Type B pancreatic cell (in vitro differentiated cells): ENCODE measurements around the gene SV2B. TPM values are rescaled to one million over a fixed set of nuclear protein-coding genes. Genes with fewer than 3 reads are reported as not detected.
"Not testable (repeated sequence)": the region's sequence is repeated elsewhere in the genome, so short reads cannot be mapped to it uniquely, and the experiment has no call there.

Source experiments
- DNase-seq: peaks from one replicate; pipeline ENCODE4 v3.0.0; 2021; ENCODE audit warnings: mixed read lengths; ENCODE audit not compliant: unreplicated experiment; ENCODE audit errors: extremely low spot score
- H3K27ac Mint-ChIP-seq: 2 replicates; pipeline ENCODE4 v1.8.0; 2021; ENCODE audit warnings: mild to moderate bottlenecking, mixed read lengths
- H3K27me3 Mint-ChIP-seq: 2 replicates; pipeline ENCODE4 v1.8.0; 2021; ENCODE audit warnings: mixed read lengths
- H3K36me3 Mint-ChIP-seq: 2 replicates; pipeline ENCODE4 v1.8.0; 2021; ENCODE audit warnings: mixed read lengths
- H3K4me1 Mint-ChIP-seq: one replicate; pipeline ENCODE4 v1.8.0; 2021; ENCODE audit warnings: mixed read lengths; ENCODE audit not compliant: unreplicated experiment
- H3K4me3 Mint-ChIP-seq: 2 replicates; pipeline ENCODE4 v1.8.0; 2021; ENCODE audit warnings: mild to moderate bottlenecking, mixed read lengths
- H3K9me3 Mint-ChIP-seq: 2 replicates; pipeline ENCODE4 v1.8.0; 2021; ENCODE audit warnings: mixed read lengths
- CTCF ChIP-seq: fragments of 200-600 bp; sonication (generic); conservative IDR thresholded peaks from 2 replicates; pipeline ENCODE4 v1.5.0; 2021; ENCODE audit warnings: antibody characterized with exemption, mild to moderate bottlenecking
- total RNA-seq: library from RNA; stranded (reverse); gene quantifications from 2 replicates; pipeline ENCODE4 v1.2.1, GENCODE V29; 2021; ENCODE audit warnings: low replicate concordance

Gene SV2B
- total RNA-seq, 1 donor from 2014 or later, result 1.7 TPM

- no peak for TF ChIP-seq CTCF
- Mint-ChIP-seq H3K9me3 (peaks cover 4% of the 10 kb centered on the region), H3K4me3 (no peak overlapping the region), H3K36me3 (no peaks in the 10 kb centered on the region), H3K27ac (no peak overlapping the region), H3K4me1 (no peaks in the 10 kb centered on the region), H3K27me3 (peaks cover 18% of the 10 kb centered on the region)
- DNase-seq, result no peak
Observed at GRCh38 chr15:91331581-91331980, 231.5 kb downstream of the SV2B start.

- no peak overlapping the region for H3K27ac Mint-ChIP-seq
- no peak overlapping the region for H3K4me3 Mint-ChIP-seq
- no peaks in the 10 kb centered on the region for H3K36me3 Mint-ChIP-seq
- TF ChIP-seq CTCF, result no peak
- no peak for DNase-seq
- H3K9me3 Mint-ChIP-seq, result no peaks in the 10 kb centered on the region
- no peaks in the 10 kb centered on the region for H3K4me1 Mint-ChIP-seq
- peaks cover 26% of the 10 kb centered on the region for H3K27me3 Mint-ChIP-seq
Observed at GRCh38 chr15:91335702-91336101, 235.6 kb downstream of the SV2B start.

GRCh38 chr15:91336687-91337086, 236.6 kb downstream of the SV2B start:
- Mint-ChIP-seq H3K4me3 (no peak overlapping the region), H3K9me3 (no peaks in the 10 kb centered on the region), H3K4me1 (no peaks in the 10 kb centered on the region), H3K27ac (no peak overlapping the region), H3K27me3 (peaks cover 34% of the 10 kb centered on the region), H3K36me3 (no peaks in the 10 kb centered on the region)
- no peak for TF ChIP-seq CTCF
- no peak for DNase-seq

- Mint-ChIP-seq H3K9me3 (no peaks in the 10 kb centered on the region), H3K36me3 (no peaks in the 10 kb centered on the region), H3K27me3 (peaks cover 35% of the 10 kb centered on the region), H3K27ac (no peak overlapping the region), H3K4me3 (no peak overlapping the region), H3K4me1 (no peaks in the 10 kb centered on the region)
- TF ChIP-seq CTCF, result no peak
- DNase-seq, result no peak
Observed at GRCh38 chr15:91338766-91339165, 238.7 kb downstream of the SV2B start.

GRCh38 chr15:91342097-91342496, 242.0 kb downstream of the SV2B start:
- DNase-seq, result no peak
- H3K4me1 Mint-ChIP-seq, result no peaks in the 10 kb centered on the region
- no peak overlapping the region for H3K27ac Mint-ChIP-seq
- peaks cover 22% of the 10 kb centered on the region for H3K27me3 Mint-ChIP-seq
- no peak for TF ChIP-seq CTCF
- H3K4me3 Mint-ChIP-seq, result no peak overlapping the region
- no peaks in the 10 kb centered on the region for H3K36me3 Mint-ChIP-seq
- H3K9me3 Mint-ChIP-seq, result peaks cover 4% of the 10 kb centered on the region

- not testable (repeated sequence) for DNase-seq, H3K27ac Mint-ChIP-seq, H3K36me3 Mint-ChIP-seq, H3K4me1 Mint-ChIP-seq, H3K9me3 Mint-ChIP-seq, H3K4me3 Mint-ChIP-seq
- peaks cover 32% of the 10 kb centered on the region for H3K27me3 Mint-ChIP-seq
Observed at GRCh38 chr15:91344912-91345311, 244.9 kb downstream of the SV2B start.
